ENCODE data around the gene TBC1D22A. TPM values are rescaled to one million over a fixed set of nuclear protein-coding genes. Genes with fewer than 3 reads are reported as not detected.

Gene TBC1D22A
- total RNA-seq, 4 donors from 2014 or later, result 31.2 to 111 (median 41.8) TPM

GRCh38 chr22:47045691-47046410 is 283.4 kb downstream of the TBC1D22A start:
- Histone ChIP-seq H3K27ac (no peak overlapping the region), H3K4me1 (peaks cover 7 to 30% (median 18%) of the 10 kb centered on the region in 4 donors), H3K9me3 (no peaks in the 10 kb centered on the region), H3K27me3 (no peaks in the 10 kb centered on the region), H3K4me3 (no peak overlapping the region), H3K36me3 (no peaks in the 10 kb centered on the region)
- TF ChIP-seq POLR2A (IDR thresholded peaks at IDR 0.05) (no peak), EP300 (IDR thresholded peaks at IDR 0.05; ENCODE audit: low read depth) (no peak), CTCF (IDR thresholded peaks at IDR 0.05) (no peak), POLR2AphosphoS5 (IDR thresholded peaks at IDR 0.05) (no peak)
- no peak for DNase-seq
- 95 to 100% methylated on average over 1 to 14 of the region's 14 CpGs for WGBS, 2 donors (ENCODE audit: low coverage in 1 of 2)
- intact Hi-C loops (cut with DNase I; ENCODE audit: low total_unique reads), result no loop called here
- in situ Hi-C loops (cut with MboI; ENCODE audit: low pct_ligation_motif_present in 1 of 4, low pct_unique_long_range_greater_than_20kb in 1 of 4, low sequenced_read_pairs in 3 of 4), result no loop called here

GRCh38 chr22:47046411-47047065 is 284.1 kb downstream of the TBC1D22A start:
- DNase-seq, result no peak
- no peak overlapping the region for H3K4me3 ChIP-seq
- TF ChIP-seq POLR2AphosphoS5 (IDR thresholded peaks at IDR 0.05) (no peak), CTCF (IDR thresholded peaks at IDR 0.05) (no peak), POLR2A (IDR thresholded peaks at IDR 0.05) (no peak), EP300 (IDR thresholded peaks at IDR 0.05; ENCODE audit: low read depth) (no peak)
- H3K36me3 ChIP-seq, result no peaks in the 10 kb centered on the region
- 81% methylated on average over 10 of the region's 10 CpGs; no CpG with 5 or more reads in 1 of the 2 donors for WGBS, 2 donors (ENCODE audit: low coverage in 1 of 2)
- H3K9me3 ChIP-seq, result no peaks in the 10 kb centered on the region
- no peaks in the 10 kb centered on the region for H3K27me3 ChIP-seq
- H3K27ac ChIP-seq, result no peak overlapping the region
- in situ Hi-C loops (cut with MboI; ENCODE audit: low pct_ligation_motif_present in 1 of 4, low pct_unique_long_range_greater_than_20kb in 1 of 4, low sequenced_read_pairs in 3 of 4), result no loop called here
- peaks cover 7 to 30% (median 18%) of the 10 kb centered on the region in 4 donors for H3K4me1 ChIP-seq
- intact Hi-C loops (cut with DNase I; ENCODE audit: low total_unique reads), result no loop called here

- Histone ChIP-seq H3K27me3 (no peaks in the 10 kb centered on the region), H3K4me3 (no peak overlapping the region), H3K4me1 (peaks cover 7 to 30% (median 18%) of the 10 kb centered on the region in 4 donors), H3K36me3 (no peaks in the 10 kb centered on the region), H3K9me3 (no peaks in the 10 kb centered on the region), H3K27ac (no peak overlapping the region)
- intact Hi-C loops (cut with DNase I; ENCODE audit: low total_unique reads), result no loop called here
- DNase-seq, result no peak
- TF ChIP-seq EP300 (IDR thresholded peaks at IDR 0.05; ENCODE audit: low read depth) (no peak), CTCF (IDR thresholded peaks at IDR 0.05) (no peak), POLR2AphosphoS5 (IDR thresholded peaks at IDR 0.05) (no peak)
- WGBS, 2 donors (ENCODE audit: low coverage in 1 of 2), result 91 to 100% methylated on average over 3 to 13 of the region's 13 CpGs
- in situ Hi-C loops (cut with MboI; ENCODE audit: low pct_ligation_motif_present in 1 of 4, low pct_unique_long_range_greater_than_20kb in 1 of 4, low sequenced_read_pairs in 3 of 4), result no loop called here
Measured at GRCh38 chr22:47047321-47048122, 285.1 kb downstream of the TBC1D22A start.

Measured in transverse colon (tissue), 4 donors.